KOPT-K1 (cell line): ENCODE data around the gene PLA2G4E.

ENCODE experiments used
- H3K27ac ChIP-seq: fragments of 200-600 bp; sonication (generic); 2 replicates; pipeline ENCODE4 v1.5.1; 2016; ENCODE audit warnings: antibody characterized with exemption, mild to moderate bottlenecking, low read depth, low read length; ENCODE audit not compliant: poor library complexity, severe bottlenecking
- H3K36me3 ChIP-seq: fragments of 200-600 bp; sonication (generic); 2 replicates; pipeline ENCODE4 v1.5.1; 2017; ENCODE audit warnings: antibody characterized with exemption, mild to moderate bottlenecking, low read length, moderate library complexity; ENCODE audit not compliant: insufficient read depth
- H3K9me3 ChIP-seq: fragments of 200-600 bp; sonication (generic); 2 replicates; pipeline ENCODE4 v1.5.1; 2017; ENCODE audit warnings: antibody characterized with exemption, low read length, mild to moderate bottlenecking; ENCODE audit not compliant: insufficient read depth, poor library complexity, severe bottlenecking

Gene PLA2G4E

GRCh38 chr15:41941644-41942415 is 79.0 kb downstream of the PLA2G4E start:
- Histone ChIP-seq H3K36me3 (no peaks in the 10 kb centered on the region), H3K9me3 (no peaks in the 10 kb centered on the region), H3K27ac (no peak overlapping the region)

- Histone ChIP-seq H3K27ac (no peak overlapping the region), H3K36me3 (no peaks in the 10 kb centered on the region), H3K9me3 (no peaks in the 10 kb centered on the region)
Observed at GRCh38 chr15:41940441-41940857, 80.4 kb downstream of the PLA2G4E start.

- H3K27ac ChIP-seq: no peak overlapping the region
- H3K36me3 ChIP-seq: no peaks in the 10 kb centered on the region
- no peaks in the 10 kb centered on the region for H3K9me3 ChIP-seq
Observed at GRCh38 chr15:41939986-41940385, 80.9 kb downstream of the PLA2G4E start.

- H3K36me3 ChIP-seq: no peaks in the 10 kb centered on the region
- no peaks in the 10 kb centered on the region for H3K9me3 ChIP-seq
- peak overlapping the region; percentile 41 for H3K27ac ChIP-seq
Observed at GRCh38 chr15:41937568-41937923, 83.3 kb downstream of the PLA2G4E start.

- peak overlapping the region; percentile 41 for H3K27ac ChIP-seq
- no peaks in the 10 kb centered on the region for H3K9me3 ChIP-seq
- no peaks in the 10 kb centered on the region for H3K36me3 ChIP-seq
Observed at GRCh38 chr15:41936649-41937567, 83.9 kb downstream of the PLA2G4E start.

- H3K36me3 ChIP-seq: no peaks in the 10 kb centered on the region
- no peaks in the 10 kb centered on the region for H3K9me3 ChIP-seq
- no peak overlapping the region for H3K27ac ChIP-seq
Observed at GRCh38 chr15:41936155-41936554, 84.7 kb downstream of the PLA2G4E start.

GRCh38 chr15:41935566-41936020 is 85.2 kb downstream of the PLA2G4E start:
- H3K36me3 ChIP-seq: no peaks in the 10 kb centered on the region
- peak overlapping the region; percentile 73 for H3K27ac ChIP-seq
- H3K9me3 ChIP-seq: no peaks in the 10 kb centered on the region

- no peaks in the 10 kb centered on the region for H3K9me3 ChIP-seq
- peak overlapping the region; percentile 73 for H3K27ac ChIP-seq
- no peaks in the 10 kb centered on the region for H3K36me3 ChIP-seq
Observed at GRCh38 chr15:41934843-41935242, 86.0 kb downstream of the PLA2G4E start.

- Histone ChIP-seq H3K36me3 (no peaks in the 10 kb centered on the region), H3K9me3 (no peaks in the 10 kb centered on the region), H3K27ac (no peak overlapping the region)
Observed at GRCh38 chr15:41933771-41934170, 87.1 kb downstream of the PLA2G4E start.

- Histone ChIP-seq H3K9me3 (no peaks in the 10 kb centered on the region), H3K27ac (no peak overlapping the region), H3K36me3 (no peaks in the 10 kb centered on the region)
Observed at GRCh38 chr15:41933326-41933725, 87.5 kb downstream of the PLA2G4E start.

- H3K9me3 ChIP-seq: no peaks in the 10 kb centered on the region
- H3K36me3 ChIP-seq: no peaks in the 10 kb centered on the region
- H3K27ac ChIP-seq: no peak overlapping the region
Observed at GRCh38 chr15:41932511-41933289, 88.1 kb downstream of the PLA2G4E start.

GRCh38 chr15:41932101-41932500 is 88.7 kb downstream of the PLA2G4E start:
- no peaks in the 10 kb centered on the region for H3K9me3 ChIP-seq
- no peak overlapping the region for H3K27ac ChIP-seq
- no peaks in the 10 kb centered on the region for H3K36me3 ChIP-seq
